BLaER1 treated with 17β-estradiol and CSF1 and Interleukin-3, amounts not matched to agents 10 nM and 100 nM (cell line): ENCODE data around the gene BRMS1.

ENCODE experiments used
- H3K27ac ChIP-seq, 11 experiments: shearing (Covaris generic); formaldehyde crosslinking; 2 replicates each; pipeline ENCODE4 v1.8.1; 2022
- H3K27me3 ChIP-seq, 11 experiments: shearing (Covaris generic); formaldehyde crosslinking; 2 replicates each; pipeline ENCODE4 v1.8.1; 2022
- H3K36me3 ChIP-seq, 11 experiments: shearing (Covaris generic); formaldehyde crosslinking; 2 replicates each; pipeline ENCODE4 v1.8.1; 2022
- H3K4me1 ChIP-seq, 10 experiments: shearing (Covaris generic); formaldehyde crosslinking; 2 replicates each; pipeline ENCODE4 v1.8.1; 2022
- H3K4me2 ChIP-seq, 11 experiments: shearing (Covaris generic); formaldehyde crosslinking; 2 replicates each; pipeline ENCODE4 v1.8.1; 2022
- H3K4me3 ChIP-seq, 10 experiments: shearing (Covaris generic); formaldehyde crosslinking; 2 replicates each; pipeline ENCODE4 v1.8.1; 2022
- H3K9ac ChIP-seq, 11 experiments: shearing (Covaris generic); formaldehyde crosslinking; 2 replicates each; pipeline ENCODE4 v1.8.1; 2022
- H3K9me3 ChIP-seq, 11 experiments: shearing (Covaris generic); formaldehyde crosslinking; replicated peaks in 1 of 11; 2 replicates each; pipeline ENCODE4 v1.8.1; 2022
- H4K20me1 ChIP-seq, 11 experiments: shearing (Covaris generic); formaldehyde crosslinking; 2 replicates each; pipeline ENCODE4 v1.8.1; 2022
- Cebpa-rat ChIP-seq, 11 experiments: shearing (Covaris generic); IDR thresholded peaks; 2 replicates each; pipeline ENCODE4 v1.8.1; 2022

BRMS1 gene

GRCh38 chr11:66341502-66342126 is 3.3 kb downstream of the BRMS1 start:
- H4K20me1 ChIP-seq = peaks cover 0 to 73% (median 44%) of the 10 kb centered on the region in 11 experiments; a peak in 19 of 22 replicates
- peaks cover 48 to 65% (median 58%) of the 10 kb centered on the region in 10 experiments for H3K4me1 ChIP-seq
- no peaks in the 10 kb centered on the region for H3K9me3 ChIP-seq
- H3K27me3 ChIP-seq = no peaks in the 10 kb centered on the region
- H3K27ac ChIP-seq = no peak overlapping the region
- H3K36me3 ChIP-seq = peaks cover 48 to 69% (median 63%) of the 10 kb centered on the region in 11 experiments
- no peak overlapping the region for H3K4me2 ChIP-seq
- no peak for TF ChIP-seq Cebpa-rat (IDR thresholded peaks at IDR 0.05)
- H3K4me3 ChIP-seq = no peak overlapping the region
- no peak overlapping the region for H3K9ac ChIP-seq

- peaks cover 46 to 65% (median 57%) of the 10 kb centered on the region in 10 experiments for H3K4me1 ChIP-seq
Observed at GRCh38 chr11:66340596-66341501, 4.1 kb downstream of the BRMS1 start.

GRCh38 chr11:66339686-66340483 is 5.0 kb downstream of the BRMS1 start:
- Histone ChIP-seq H3K27ac (no peak overlapping the region), H3K27me3 (peaks cover 0 to 1% (median 0%) of the 10 kb centered on the region in 11 experiments; a peak in 3 of 22 replicates), H3K9ac (peak overlapping the region in 2 of 11 experiments; percentile 14 to 27; a peak in 3 of 22 replicates), H3K36me3 (peaks cover 48 to 69% (median 63%) of the 10 kb centered on the region in 11 experiments), H3K4me2 (no peak overlapping the region), H4K20me1 (peaks cover 0 to 84% (median 44%) of the 10 kb centered on the region in 11 experiments; a peak in 19 of 22 replicates), H3K4me3 (no peak overlapping the region), H3K4me1 (peaks cover 48 to 67% (median 59%) of the 10 kb centered on the region in 10 experiments), H3K9me3 (no peaks in the 10 kb centered on the region)
- TF ChIP-seq Cebpa-rat (IDR thresholded peaks at IDR 0.05) = no peak

More at GRCh38 chr11:66340596-66341501, 4.1 kb downstream of the BRMS1 start:
- TF ChIP-seq Cebpa-rat (IDR thresholded peaks at IDR 0.05) = no peak
- Histone ChIP-seq H3K27ac (no peak overlapping the region), H3K4me3 (no peak overlapping the region), H3K36me3 (peaks cover 48 to 69% (median 63%) of the 10 kb centered on the region in 11 experiments), H3K27me3 (no peaks in the 10 kb centered on the region), H3K9ac (peak overlapping the region in 1 of 11 experiments; percentile 14; a peak in 1 of 22 replicates), H3K4me2 (no peak overlapping the region), H4K20me1 (peaks cover 0 to 81% (median 44%) of the 10 kb centered on the region in 11 experiments; a peak in 19 of 22 replicates), H3K9me3 (no peaks in the 10 kb centered on the region)

GRCh38 chr11:66339162-66339675 is 5.7 kb downstream of the BRMS1 start:
- no peak for TF ChIP-seq Cebpa-rat (IDR thresholded peaks at IDR 0.05)
- H3K4me3 ChIP-seq = no peak overlapping the region
- peaks cover 0 to 87% (median 48%) of the 10 kb centered on the region in 11 experiments; a peak in 20 of 22 replicates for H4K20me1 ChIP-seq
- peaks cover 54 to 72% (median 64%) of the 10 kb centered on the region in 10 experiments for H3K4me1 ChIP-seq
- peak overlapping the region in 8 of 11 experiments; percentile 94 to 99 (median 98); a peak in 14 of 22 replicates for H3K4me2 ChIP-seq
- H3K27me3 ChIP-seq = peaks cover 0 to 8% (median 0%) of the 10 kb centered on the region in 11 experiments; a peak in 3 of 22 replicates
- peak overlapping the region in 7 of 11 experiments; percentile 19 to 78 (median 67); a peak in 5 of 22 replicates for H3K9ac ChIP-seq
- H3K36me3 ChIP-seq = peaks cover 48 to 69% (median 63%) of the 10 kb centered on the region in 11 experiments
- no peaks in the 10 kb centered on the region for H3K9me3 ChIP-seq
- H3K27ac ChIP-seq = peak overlapping the region in 2 of 11 experiments; percentile 25 to 83; a peak in 1 of 22 replicates

GRCh38 chr11:66338276-66339161 is 6.4 kb downstream of the BRMS1 start:
- H3K9me3 ChIP-seq = no peaks in the 10 kb centered on the region
- peak overlapping the region in 6 of 11 experiments; percentile 67 to 83 (median 75); a peak in 7 of 22 replicates for H3K27ac ChIP-seq
- H3K4me1 ChIP-seq = peaks cover 48 to 72% (median 63%) of the 10 kb centered on the region in 10 experiments
- peak overlapping the region; percentile 11 to 78 (median 68); a peak in 17 of 22 replicates for H3K9ac ChIP-seq
- peaks cover 0 to 8% (median 0%) of the 10 kb centered on the region in 11 experiments; a peak in 3 of 22 replicates for H3K27me3 ChIP-seq
- peak overlapping the region; percentile 94 to 100 (median 98); a peak in 19 of 22 replicates for H3K4me2 ChIP-seq
- H3K36me3 ChIP-seq = peaks cover 48 to 69% (median 65%) of the 10 kb centered on the region in 11 experiments
- peaks cover 0 to 87% (median 41%) of the 10 kb centered on the region in 11 experiments; a peak in 19 of 22 replicates for H4K20me1 ChIP-seq
- no peak overlapping the region for H3K4me3 ChIP-seq
- TF ChIP-seq Cebpa-rat (IDR thresholded peaks at IDR 0.05) = no peak

- Histone ChIP-seq H3K4me2 (peak overlapping the region; percentile 94 to 100 (median 98)), H3K27me3 (peaks cover 0 to 8% (median 0%) of the 10 kb centered on the region in 11 experiments; a peak in 3 of 22 replicates), H3K27ac (peak overlapping the region; percentile 29 to 83 (median 74); a peak in 17 of 22 replicates), H3K36me3 (peaks cover 47 to 70% (median 54%) of the 10 kb centered on the region in 11 experiments), H3K9ac (peak overlapping the region; percentile 24 to 78 (median 68); a peak in 21 of 22 replicates), H3K9me3 (no peaks in the 10 kb centered on the region), H3K4me3 (peak overlapping the region in 5 of 10 experiments; percentile 53 to 76 (median 66); a peak in 7 of 20 replicates), H3K4me1 (peaks cover 42 to 71% (median 62%) of the 10 kb centered on the region in 10 experiments), H4K20me1 (peaks cover 0 to 93% (median 32%) of the 10 kb centered on the region in 11 experiments; a peak in 19 of 22 replicates)
- TF ChIP-seq Cebpa-rat (IDR thresholded peaks at IDR 0.05) = no peak
Observed at GRCh38 chr11:66337103-66337899, 7.6 kb downstream of the BRMS1 start.
